Skeletal muscle tissue (tissue), 4 donors: ENCODE measurements around the gene ZNF441. TPM values are rescaled to one million over a fixed set of nuclear protein-coding genes. Genes with fewer than 3 reads are reported as not detected.

ENCODE experiments used
- H3K27ac ChIP-seq: one replicate; pipeline ENCODE4 v1.7.0; 2013; ENCODE audit warnings: mild to moderate bottlenecking, low read depth, low read length, inconsistent platforms
- H3K27me3 ChIP-seq, 3 donors: one replicate each; pipeline ENCODE4 v1.7.0; 2013; ENCODE audit warnings: low read length in 3 of 3; ENCODE audit not compliant: control insufficient read depth in 3 of 3, insufficient read depth in 3 of 3
- H3K36me3 ChIP-seq, 3 donors: one replicate each; pipeline ENCODE4 v1.7.0; 2013; ENCODE audit warnings: low read length in 3 of 3; ENCODE audit not compliant: control insufficient read depth in 3 of 3, insufficient read depth in 3 of 3
- H3K4me1 ChIP-seq, 3 donors: one replicate each; pipeline ENCODE4 v1.7.0; 2013; ENCODE audit warnings: low read length in 3 of 3, mild to moderate bottlenecking in 3 of 3; ENCODE audit not compliant: control insufficient read depth in 3 of 3, insufficient read depth in 3 of 3
- H3K4me3 ChIP-seq, 3 donors: one replicate each; pipeline ENCODE4 v1.7.0; 2013; ENCODE audit warnings: low read length in 3 of 3
- H3K9ac ChIP-seq, 3 donors: one replicate each; pipeline ENCODE4 v1.7.0; 2013; ENCODE audit warnings: low read length in 3 of 3, mild to moderate bottlenecking in 3 of 3, moderate library complexity in 2 of 3, low read depth in 1 of 3
- H3K9me3 ChIP-seq, 3 donors: one replicate each; pipeline ENCODE4 v1.7.0; 2013; ENCODE audit warnings: low read length in 3 of 3; ENCODE audit not compliant: control insufficient read depth in 3 of 3
- total RNA-seq: library from RNA; depleted of rRNA; stranded (reverse); fragments of >200 nt; gene quantifications from one replicate; pipeline ENCODE4 v1.2.3, GENCODE V29; 2014
- donor health status: Osteomylitis.

The ZNF441 gene
- 5.2 TPM for total RNA-seq

DNA sequence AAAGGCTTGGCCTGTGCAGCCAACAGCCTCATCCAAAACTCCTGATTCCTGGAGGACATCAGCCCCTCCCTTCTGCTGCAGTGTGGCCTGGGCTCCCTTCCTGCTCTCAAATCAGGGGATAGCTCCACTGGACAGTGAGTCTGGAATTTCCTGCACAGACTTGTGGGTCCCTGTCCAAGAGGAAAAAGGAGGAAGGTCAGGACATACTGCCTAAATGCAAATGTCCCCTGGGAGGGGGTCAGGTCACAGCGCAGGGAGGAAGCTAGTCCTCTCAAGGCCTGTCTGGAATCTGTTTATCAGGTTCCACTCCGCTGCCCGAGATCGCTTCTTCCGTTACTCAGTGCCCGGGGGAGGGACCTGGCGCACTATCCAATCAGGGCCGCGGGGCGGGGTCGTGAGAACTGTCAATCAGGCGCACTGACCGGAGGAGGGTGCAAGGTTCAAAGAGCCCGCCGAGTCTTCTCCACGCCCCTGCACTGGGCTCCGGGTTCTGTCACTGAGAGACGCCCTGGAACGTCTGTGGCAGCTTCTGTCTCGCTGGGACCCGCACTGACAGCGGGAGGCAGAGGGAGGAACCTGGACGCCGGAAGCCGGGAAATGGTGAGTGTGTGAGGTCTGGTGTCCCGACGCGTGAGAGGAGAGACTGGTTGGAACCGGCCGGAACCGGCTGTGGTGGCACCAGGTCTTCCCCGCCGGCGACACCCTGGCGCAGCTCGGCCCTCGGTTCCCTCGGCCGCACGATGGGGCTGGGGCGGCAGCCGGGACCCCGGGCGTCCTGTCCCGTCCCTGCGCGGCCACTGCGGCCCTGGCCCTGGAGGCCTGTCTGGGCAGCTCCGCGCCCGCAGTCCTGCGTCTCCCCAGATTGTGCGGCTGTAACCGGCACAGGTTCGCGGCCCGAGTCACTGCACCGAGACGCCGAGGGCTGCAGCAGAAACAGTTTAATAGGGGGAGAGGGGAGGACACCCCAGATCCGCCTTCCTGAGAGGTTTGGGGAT lies at the start of gene ZNF441:
Gene ZNF441, plus strand, starts transcription at position 404 of the 995 bp plus-strand sequence. Its CDS starts 194 bp downstream, at position 598.
- peak within 1 kb of the TSS; percentile 82 to 90 (median 86) for H3K4me3 ChIP-seq
- no peaks in the 10 kb centered on the region for H3K27me3 ChIP-seq
- H3K27ac ChIP-seq = peak within 1 kb of the TSS; percentile 93
- H3K9ac ChIP-seq = peak within 1 kb of the TSS; percentile 89 to 97 (median 90)
- peaks cover 0 to 3% (median 0%) of the 10 kb centered on the region in 3 donors for H3K36me3 ChIP-seq
- H3K9me3 ChIP-seq = no peaks in the 10 kb centered on the region
- peaks cover 12 to 20% (median 12%) of the 10 kb centered on the region in 3 donors for H3K4me1 ChIP-seq

DNA sequence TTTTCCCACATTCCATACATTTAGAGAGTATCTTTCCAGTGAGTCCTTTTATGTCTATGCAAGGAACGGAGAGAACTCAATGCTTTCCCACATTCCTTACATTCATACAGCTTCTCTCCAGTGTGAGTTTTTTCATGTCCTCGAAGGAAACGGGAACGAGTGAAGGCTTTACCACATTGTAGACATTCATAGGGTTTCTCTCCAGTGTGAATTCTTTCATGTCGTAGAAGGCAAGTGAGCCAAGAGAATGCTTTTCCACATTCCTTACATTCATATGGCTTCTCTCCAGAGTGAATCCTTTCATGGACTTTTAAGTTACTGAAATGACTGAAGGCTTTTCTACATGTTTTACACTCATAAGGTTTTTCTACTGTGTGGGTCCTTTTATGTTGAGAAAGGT lies 45.1 kb upstream of the ZNF441 start:
- Histone ChIP-seq H3K9ac (no peak overlapping the region), H3K36me3 (peaks cover 20 to 44% (median 43%) of the 10 kb centered on the region in 3 donors)

DNA sequence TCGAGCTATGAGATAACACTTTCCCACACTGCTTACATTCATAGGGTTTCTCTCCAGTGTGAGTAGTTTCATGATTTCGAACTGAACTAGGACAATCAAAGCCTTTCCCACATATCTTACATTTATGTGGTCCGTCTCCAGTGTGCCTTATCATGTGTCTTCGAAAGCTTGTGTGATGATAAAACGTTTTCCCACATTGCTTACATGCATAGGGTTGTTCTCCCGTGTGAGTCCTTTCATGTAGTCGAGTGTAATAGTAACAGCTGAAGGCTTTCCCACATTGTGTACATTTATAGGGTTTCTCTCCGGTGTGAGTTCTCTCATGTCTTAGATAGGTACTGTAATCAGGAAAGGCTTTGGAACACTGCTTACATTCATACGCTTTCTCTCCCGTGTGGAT lies 44.4 kb upstream of the ZNF441 start:
- Histone ChIP-seq H3K4me1 (no peaks in the 10 kb centered on the region), H3K27ac (no peak overlapping the region), H3K9ac (no peak overlapping the region), H3K27me3 (no peaks in the 10 kb centered on the region), H3K36me3 (peaks cover 20 to 46% (median 43%) of the 10 kb centered on the region in 3 donors), H3K4me3 (peak overlapping the region in 1 of 3 donors; percentile 8), H3K9me3 (peaks cover 0 to 31% (median 7%) of the 10 kb centered on the region in 3 donors)

More for the DNA sequence above, 45.1 kb upstream of the ZNF441 start:
- peaks cover 0 to 31% (median 7%) of the 10 kb centered on the region in 3 donors for H3K9me3 ChIP-seq
- no peak overlapping the region for H3K27ac ChIP-seq
- no peaks in the 10 kb centered on the region for H3K27me3 ChIP-seq
- no peak overlapping the region for H3K4me3 ChIP-seq
- H3K4me1 ChIP-seq = no peaks in the 10 kb centered on the region

- Histone ChIP-seq H3K27ac (no peak overlapping the region), H3K4me1 (no peaks in the 10 kb centered on the region), H3K9ac (no peak overlapping the region), H3K9me3 (no peaks in the 10 kb centered on the region), H3K36me3 (peaks cover 3 to 19% (median 7%) of the 10 kb centered on the region in 3 donors), H3K4me3 (no peak overlapping the region), H3K27me3 (no peaks in the 10 kb centered on the region)
Observed at GRCh38 chr19:11729586-11729985, 37.2 kb upstream of the ZNF441 start.

DNA sequence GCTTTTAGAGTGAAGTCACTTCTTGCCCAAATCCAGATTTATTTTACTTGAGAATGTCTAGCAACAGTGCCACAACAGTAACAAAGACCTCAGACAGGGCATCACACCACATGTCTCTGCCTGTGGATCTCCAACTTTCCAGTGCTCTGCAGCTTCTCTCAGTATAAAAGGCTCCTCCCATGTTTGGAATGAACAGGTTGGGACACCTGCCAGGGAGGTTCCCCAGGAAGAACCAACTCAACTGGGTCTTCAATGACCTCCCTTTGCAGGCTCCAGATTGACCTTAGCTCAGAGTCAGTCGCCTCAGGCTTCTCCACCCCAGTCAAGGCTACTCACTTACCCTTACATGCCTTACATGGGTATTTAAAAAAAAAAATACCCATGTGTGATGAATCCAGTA lies 31.4 kb upstream of the ZNF441 start:
- no peak overlapping the region for H3K27ac ChIP-seq
- no peaks in the 10 kb centered on the region for H3K27me3 ChIP-seq
- H3K9ac ChIP-seq = no peak overlapping the region
- peaks cover 12 to 18% (median 14%) of the 10 kb centered on the region in 3 donors for H3K4me1 ChIP-seq
- H3K4me3 ChIP-seq = no peak overlapping the region
- no peaks in the 10 kb centered on the region for H3K9me3 ChIP-seq
- H3K36me3 ChIP-seq = no peaks in the 10 kb centered on the region

GRCh38 chr19:11736696-11737095 lies 30.1 kb upstream of the ZNF441 start:
- Histone ChIP-seq H3K4me1 (peaks cover 12 to 18% (median 14%) of the 10 kb centered on the region in 3 donors), H3K27ac (no peak overlapping the region), H3K27me3 (no peaks in the 10 kb centered on the region), H3K9me3 (no peaks in the 10 kb centered on the region), H3K36me3 (no peaks in the 10 kb centered on the region), H3K4me3 (peak overlapping the region in 1 of 3 donors; percentile 7), H3K9ac (no peak overlapping the region)

DNA sequence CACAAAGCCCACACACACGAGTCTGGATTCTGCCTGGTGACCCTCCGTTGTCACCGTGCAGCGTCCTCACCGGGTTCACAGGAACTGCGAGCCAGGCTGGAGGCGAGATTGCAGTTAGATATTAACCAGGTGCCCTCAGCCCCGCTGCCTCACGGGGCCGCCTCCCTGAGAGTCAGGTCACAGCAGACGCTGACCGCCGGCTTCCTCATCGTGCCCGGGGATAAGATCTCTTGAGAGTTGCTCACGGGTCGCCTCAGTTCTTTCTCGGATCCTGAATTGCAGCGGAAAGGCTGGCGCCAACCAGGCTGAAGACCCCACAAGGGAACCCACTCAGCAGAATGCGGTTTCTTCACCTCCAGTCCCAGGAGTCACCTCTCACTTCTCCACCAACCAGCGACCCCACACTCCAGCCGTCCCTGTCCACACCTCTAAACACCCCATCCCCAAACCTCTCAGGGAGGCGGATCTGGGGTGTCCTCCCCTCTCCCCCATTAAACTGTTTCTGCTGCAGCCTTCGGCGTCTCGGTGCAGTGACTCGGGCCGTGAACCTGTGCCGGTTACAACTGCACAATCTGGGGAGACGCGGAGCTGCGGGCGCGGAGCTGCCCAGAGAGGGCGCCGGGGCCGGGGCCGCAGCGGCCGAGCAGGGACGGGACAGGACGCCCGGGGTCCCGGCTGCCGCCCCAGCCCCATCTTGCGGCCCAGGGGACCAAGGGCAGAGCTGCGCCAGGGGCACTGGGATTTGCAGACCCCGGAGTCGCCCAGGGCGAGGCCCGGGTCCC lies 28.6 kb upstream of the ZNF441 start:
- H3K36me3 ChIP-seq = no peaks in the 10 kb centered on the region
- no peaks in the 10 kb centered on the region for H3K9me3 ChIP-seq
- peaks cover 12 to 18% (median 14%) of the 10 kb centered on the region in 3 donors for H3K4me1 ChIP-seq
- H3K9ac ChIP-seq = peak overlapping the region; percentile 81 to 91 (median 86)
- peak overlapping the region; percentile 73 for H3K27ac ChIP-seq
- H3K27me3 ChIP-seq = no peaks in the 10 kb centered on the region
- H3K4me3 ChIP-seq = peak overlapping the region; percentile 87 to 89 (median 89)

DNA sequence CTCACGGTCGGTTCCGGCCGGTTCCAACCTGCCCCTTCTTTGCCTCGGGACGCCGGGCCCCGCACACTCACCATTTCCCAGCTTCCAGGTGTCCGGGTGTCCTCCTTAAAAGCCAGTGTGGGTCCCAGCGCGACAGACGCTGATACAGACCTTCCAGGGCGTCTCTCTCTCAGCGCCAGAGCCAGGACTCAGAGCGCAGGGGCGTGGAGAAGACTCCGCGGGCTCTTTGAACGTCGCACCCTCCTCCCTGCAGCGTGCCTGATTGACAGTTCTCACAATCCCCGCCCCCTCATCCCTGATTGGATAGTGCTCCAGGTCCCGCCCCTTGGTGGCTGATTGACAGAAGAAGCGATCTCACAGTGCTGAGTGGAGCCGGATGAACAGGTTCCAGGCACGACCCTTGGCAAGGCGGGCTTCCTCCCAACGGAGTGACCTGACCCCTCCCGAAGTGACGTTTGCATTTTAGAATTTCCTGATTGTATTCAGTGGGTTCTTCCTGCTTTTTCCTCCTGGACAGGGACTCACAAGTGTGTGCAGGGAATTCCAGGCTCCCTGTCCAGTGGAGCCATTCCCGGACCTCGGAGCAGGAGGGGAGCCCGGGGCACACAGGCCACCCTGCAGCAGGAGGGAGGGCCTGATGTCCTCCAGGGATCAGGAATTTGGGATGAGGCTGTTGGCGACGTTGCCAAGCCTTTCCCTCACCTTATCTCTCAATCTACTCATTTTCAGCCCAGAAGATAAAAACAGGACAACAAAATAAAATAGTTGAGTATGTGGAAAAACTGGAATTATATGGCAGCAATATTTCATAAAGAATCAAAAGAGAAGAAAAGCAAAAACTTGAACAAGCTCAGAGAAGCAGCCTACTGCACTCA lies 27.8 kb upstream of the ZNF441 start, which contains the start of gene ZNF823:
Gene ZNF823, minus strand, starts transcription at position 201 of the 875 bp plus-strand sequence. Its CDS starts 127 bp downstream, at position 74.
- no peaks in the 10 kb centered on the region for H3K36me3 ChIP-seq
- peaks cover 12 to 18% (median 14%) of the 10 kb centered on the region in 3 donors for H3K4me1 ChIP-seq
- no peaks in the 10 kb centered on the region for H3K9me3 ChIP-seq
- no peaks in the 10 kb centered on the region for H3K27me3 ChIP-seq
- H3K27ac ChIP-seq = peak within 1 kb of the TSS; percentile 77
- peak within 1 kb of the TSS; percentile 81 to 91 (median 86) for H3K9ac ChIP-seq
- H3K4me3 ChIP-seq = peak within 1 kb of the TSS; percentile 87 to 89 (median 89)

DNA sequence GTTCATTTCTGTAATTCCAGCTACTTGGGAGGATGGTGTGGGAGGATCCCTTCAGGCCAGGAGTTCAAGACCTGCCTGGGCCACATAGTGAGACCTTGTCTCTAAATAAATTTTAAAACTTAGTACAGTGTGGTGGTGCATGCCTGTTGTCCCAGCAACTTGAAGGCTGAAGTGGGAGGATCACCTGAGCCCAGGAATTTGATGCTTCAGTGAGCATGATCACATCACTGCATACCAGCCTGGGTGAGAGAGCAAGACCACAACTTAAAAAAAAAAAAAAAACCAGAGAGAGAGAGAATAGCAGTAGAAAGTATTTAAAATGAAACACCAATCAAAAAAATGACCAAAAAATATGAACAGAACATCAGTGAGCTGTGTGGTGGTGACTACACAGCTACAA lies 20.9 kb upstream of the ZNF441 start:
- H3K9me3 ChIP-seq = peaks cover 0 to 3% (median 0%) of the 10 kb centered on the region in 3 donors
- H3K36me3 ChIP-seq = no peaks in the 10 kb centered on the region
- H3K27ac ChIP-seq = no peak overlapping the region
- no peak overlapping the region for H3K4me3 ChIP-seq
- no peaks in the 10 kb centered on the region for H3K27me3 ChIP-seq
- H3K4me1 ChIP-seq = no peaks in the 10 kb centered on the region
- H3K9ac ChIP-seq = no peak overlapping the region
